ENCODE results near the gene NT5DC1. TPM values are rescaled to one million over a fixed set of nuclear protein-coding genes. Genes with fewer than 3 reads are reported as not detected.

NT5DC1 gene
- total and polyA plus RNA-seq, 4 donors = 18.6 to 29.4 (median 20.1) TPM

- no CpG with 5 or more reads among the region's 1 CpG for WGBS (ENCODE audit: insufficient coverage)
- Histone ChIP-seq H3K4me1 (ENCODE audit: control insufficient read depth, insufficient read depth, low read length) (no peaks in the 10 kb centered on the region), H3K27ac (ENCODE audit: low read depth, low read length) (no peak overlapping the region), H3K4me3 (ENCODE audit: low read depth, low read length) (no peak overlapping the region), H3K36me3 (ENCODE audit: control insufficient read depth, insufficient read depth, low read length) (no peaks in the 10 kb centered on the region), H3K27me3 (ENCODE audit: control insufficient read depth, insufficient read depth, low read length) (no peaks in the 10 kb centered on the region), H3K9me3 (ENCODE audit: control insufficient read depth, insufficient read depth, low read length) (no peaks in the 10 kb centered on the region)
- DNase-seq (ENCODE audit: low read depth in 4 of 6, low spot score in 6 of 6) = peak in 2 of 6 donors; percentile 38 to 68
These were observed 116.4 kb downstream of the NT5DC1 start for GRCh38 chr6:116217069-116217468.

GRCh38 chr6:116218172-116218633 is 117.5 kb downstream of the NT5DC1 start:
- H3K9me3 ChIP-seq (ENCODE audit: control insufficient read depth, insufficient read depth, low read length) = no peaks in the 10 kb centered on the region
- no peak overlapping the region for H3K4me3 ChIP-seq (ENCODE audit: low read depth, low read length)
- DNase-seq (ENCODE audit: low read depth in 4 of 6, low spot score in 6 of 6) = peak in 2 of 6 donors; percentile 27 to 57
- H3K36me3 ChIP-seq (ENCODE audit: control insufficient read depth, insufficient read depth, low read length) = no peaks in the 10 kb centered on the region
- H3K27me3 ChIP-seq (ENCODE audit: control insufficient read depth, insufficient read depth, low read length) = no peaks in the 10 kb centered on the region
- no CpG with 5 or more reads among the region's 3 CpGs for WGBS (ENCODE audit: insufficient coverage)
- no peaks in the 10 kb centered on the region for H3K4me1 ChIP-seq (ENCODE audit: control insufficient read depth, insufficient read depth, low read length)
- H3K27ac ChIP-seq (ENCODE audit: low read depth, low read length) = no peak overlapping the region

GRCh38 chr6:116218866-116219265 is 118.2 kb downstream of the NT5DC1 start:
- DNase-seq (ENCODE audit: low read depth in 4 of 6, low spot score in 6 of 6) = no peak
- no peaks in the 10 kb centered on the region for H3K4me1 ChIP-seq (ENCODE audit: control insufficient read depth, insufficient read depth, low read length)
- no peak overlapping the region for H3K27ac ChIP-seq (ENCODE audit: low read depth, low read length)
- H3K36me3 ChIP-seq (ENCODE audit: control insufficient read depth, insufficient read depth, low read length) = no peaks in the 10 kb centered on the region
- no peaks in the 10 kb centered on the region for H3K9me3 ChIP-seq (ENCODE audit: control insufficient read depth, insufficient read depth, low read length)
- H3K4me3 ChIP-seq (ENCODE audit: low read depth, low read length) = no peak overlapping the region
- no peaks in the 10 kb centered on the region for H3K27me3 ChIP-seq (ENCODE audit: control insufficient read depth, insufficient read depth, low read length)
- 76% methylated on average over 3 of the region's 5 CpGs for WGBS (ENCODE audit: insufficient coverage)

- no CpG with 5 or more reads among the region's 3 CpGs for WGBS (ENCODE audit: insufficient coverage)
- DNase-seq (ENCODE audit: low read depth in 4 of 6, low spot score in 6 of 6) = no peak
- no peak overlapping the region for H3K27ac ChIP-seq (ENCODE audit: low read depth, low read length)
These were observed 120.4 kb downstream of the NT5DC1 start for GRCh38 chr6:116221067-116221466.

GRCh38 chr6:116221911-116222310 is 121.3 kb downstream of the NT5DC1 start:
- no peaks in the 10 kb centered on the region for H3K4me1 ChIP-seq (ENCODE audit: control insufficient read depth, insufficient read depth, low read length)
- H3K36me3 ChIP-seq (ENCODE audit: control insufficient read depth, insufficient read depth, low read length) = no peaks in the 10 kb centered on the region
- H3K27me3 ChIP-seq (ENCODE audit: control insufficient read depth, insufficient read depth, low read length) = no peaks in the 10 kb centered on the region
- WGBS (ENCODE audit: insufficient coverage) = no CpG with 5 or more reads among the region's 2 CpGs
- no peak for DNase-seq (ENCODE audit: low read depth in 4 of 6, low spot score in 6 of 6)
- no peaks in the 10 kb centered on the region for H3K9me3 ChIP-seq (ENCODE audit: control insufficient read depth, insufficient read depth, low read length)
- no peak overlapping the region for H3K27ac ChIP-seq (ENCODE audit: low read depth, low read length)
- H3K4me3 ChIP-seq (ENCODE audit: low read depth, low read length) = no peak overlapping the region

More at GRCh38 chr6:116221067-116221466, 120.4 kb downstream of the NT5DC1 start:
- H3K9me3 ChIP-seq (ENCODE audit: control insufficient read depth, insufficient read depth, low read length) = no peaks in the 10 kb centered on the region
- no peaks in the 10 kb centered on the region for H3K27me3 ChIP-seq (ENCODE audit: control insufficient read depth, insufficient read depth, low read length)
- H3K4me3 ChIP-seq (ENCODE audit: low read depth, low read length) = no peak overlapping the region
- H3K4me1 ChIP-seq (ENCODE audit: control insufficient read depth, insufficient read depth, low read length) = no peaks in the 10 kb centered on the region
- H3K36me3 ChIP-seq (ENCODE audit: control insufficient read depth, insufficient read depth, low read length) = no peaks in the 10 kb centered on the region

- no peaks in the 10 kb centered on the region for H3K27me3 ChIP-seq (ENCODE audit: control insufficient read depth, insufficient read depth, low read length)
- no peaks in the 10 kb centered on the region for H3K9me3 ChIP-seq (ENCODE audit: control insufficient read depth, insufficient read depth, low read length)
- WGBS (ENCODE audit: insufficient coverage) = no CpG with 5 or more reads among the region's 3 CpGs
- no peak overlapping the region for H3K27ac ChIP-seq (ENCODE audit: low read depth, low read length)
- H3K36me3 ChIP-seq (ENCODE audit: control insufficient read depth, insufficient read depth, low read length) = no peaks in the 10 kb centered on the region
- H3K4me3 ChIP-seq (ENCODE audit: low read depth, low read length) = no peak overlapping the region
- no peaks in the 10 kb centered on the region for H3K4me1 ChIP-seq (ENCODE audit: control insufficient read depth, insufficient read depth, low read length)
- no peak for DNase-seq (ENCODE audit: low read depth in 4 of 6, low spot score in 6 of 6)
These were observed 122.7 kb downstream of the NT5DC1 start for GRCh38 chr6:116223355-116223754.

GRCh38 chr6:116229287-116229913 is 128.7 kb downstream of the NT5DC1 start:
- Histone ChIP-seq H3K27ac (ENCODE audit: low read depth, low read length) (peak overlapping the region; percentile 74), H3K9me3 (ENCODE audit: control insufficient read depth, insufficient read depth, low read length) (no peaks in the 10 kb centered on the region), H3K36me3 (ENCODE audit: control insufficient read depth, insufficient read depth, low read length) (no peaks in the 10 kb centered on the region), H3K27me3 (ENCODE audit: control insufficient read depth, insufficient read depth, low read length) (no peaks in the 10 kb centered on the region), H3K4me3 (ENCODE audit: low read depth, low read length) (peak overlapping the region; percentile 59), H3K4me1 (ENCODE audit: control insufficient read depth, insufficient read depth, low read length) (no peaks in the 10 kb centered on the region)
- DNase-seq (ENCODE audit: low read depth in 4 of 6, low spot score in 6 of 6) = peak; percentile 96 to 100 (median 99)
- 14% methylated on average over 12 of the region's 17 CpGs for WGBS (ENCODE audit: insufficient coverage)

GRCh38 chr6:116234689-116235088 is 134.0 kb downstream of the NT5DC1 start:
- Histone ChIP-seq H3K9me3 (ENCODE audit: control insufficient read depth, insufficient read depth, low read length) (no peaks in the 10 kb centered on the region), H3K27me3 (ENCODE audit: control insufficient read depth, insufficient read depth, low read length) (no peaks in the 10 kb centered on the region), H3K4me1 (ENCODE audit: control insufficient read depth, insufficient read depth, low read length) (no peaks in the 10 kb centered on the region), H3K4me3 (ENCODE audit: low read depth, low read length) (no peak overlapping the region), H3K36me3 (ENCODE audit: control insufficient read depth, insufficient read depth, low read length) (no peaks in the 10 kb centered on the region), H3K27ac (ENCODE audit: low read depth, low read length) (no peak overlapping the region)
- no peak for DNase-seq (ENCODE audit: low read depth in 4 of 6, low spot score in 6 of 6)
- 83% methylated on average over 2 of the region's 3 CpGs for WGBS (ENCODE audit: insufficient coverage)

GRCh38 chr6:116238083-116238482 is 137.4 kb downstream of the NT5DC1 start:
- no peak for DNase-seq (ENCODE audit: low read depth in 4 of 6, low spot score in 6 of 6)
- 80% methylated on average over 1 of the region's 2 CpGs for WGBS (ENCODE audit: insufficient coverage)
- Histone ChIP-seq H3K4me3 (ENCODE audit: low read depth, low read length) (no peak overlapping the region), H3K27me3 (ENCODE audit: control insufficient read depth, insufficient read depth, low read length) (no peaks in the 10 kb centered on the region), H3K36me3 (ENCODE audit: control insufficient read depth, insufficient read depth, low read length) (no peaks in the 10 kb centered on the region), H3K4me1 (ENCODE audit: control insufficient read depth, insufficient read depth, low read length) (no peaks in the 10 kb centered on the region), H3K27ac (ENCODE audit: low read depth, low read length) (no peak overlapping the region), H3K9me3 (ENCODE audit: control insufficient read depth, insufficient read depth, low read length) (no peaks in the 10 kb centered on the region)

GRCh38 chr6:116239256-116239655 is 138.6 kb downstream of the NT5DC1 start:
- Histone ChIP-seq H3K4me3 (ENCODE audit: low read depth, low read length) (no peak overlapping the region), H3K27me3 (ENCODE audit: control insufficient read depth, insufficient read depth, low read length) (no peaks in the 10 kb centered on the region), H3K9me3 (ENCODE audit: control insufficient read depth, insufficient read depth, low read length) (no peaks in the 10 kb centered on the region), H3K36me3 (ENCODE audit: control insufficient read depth, insufficient read depth, low read length) (no peaks in the 10 kb centered on the region), H3K27ac (ENCODE audit: low read depth, low read length) (no peak overlapping the region), H3K4me1 (ENCODE audit: control insufficient read depth, insufficient read depth, low read length) (no peaks in the 10 kb centered on the region)
- DNase-seq (ENCODE audit: low read depth in 4 of 6, low spot score in 6 of 6) = no peak
- WGBS (ENCODE audit: insufficient coverage) = no CpG with 5 or more reads among the region's 2 CpGs

All from spinal cord (tissue), 10 donors.